ENCODE measurements around the gene AGAP2.

AGAP2 gene

GRCh38 chr12:57738661-57739237 lies at the start of gene AGAP2:
AGAP2 (minus strand) TSS chr12:57738742; CDS start chr12:57738246, 496 bp downstream.
- Mint-ChIP-seq H3K27ac (no peak within 1 kb of the TSS), H3K4me3 (peak within 1 kb of the TSS; percentile 79), H3K36me3 (ENCODE audit: low read depth) (no peaks in the 10 kb centered on the region), H3K4me1 (peaks cover 23% of the 10 kb centered on the region), H3K9me3 (peaks cover 8% of the 10 kb centered on the region), H3K27me3 (ENCODE audit: low read depth, poor library complexity) (peaks cover 98% of the 10 kb centered on the region)
- no peak for TF ChIP-seq CTCF (IDR thresholded peaks at IDR 0.05)
- DNase-seq = peak; percentile 51

GRCh38 chr12:57783861-57784260 lies 45.3 kb upstream of the AGAP2 start:
- Mint-ChIP-seq H3K27ac (no peak overlapping the region), H3K36me3 (ENCODE audit: low read depth) (peaks cover 32% of the 10 kb centered on the region), H3K27me3 (ENCODE audit: low read depth, poor library complexity) (peaks cover 8% of the 10 kb centered on the region), H3K9me3 (no peaks in the 10 kb centered on the region), H3K4me1 (peaks cover 13% of the 10 kb centered on the region), H3K4me3 (peak overlapping the region; percentile 81)
- TF ChIP-seq CTCF (IDR thresholded peaks at IDR 0.05) = no peak
- DNase-seq = no peak

- TF ChIP-seq CTCF (IDR thresholded peaks at IDR 0.05) = no peak
- no peak for DNase-seq
- H3K27me3 Mint-ChIP-seq (ENCODE audit: low read depth, poor library complexity) = peaks cover 11% of the 10 kb centered on the region
- H3K9me3 Mint-ChIP-seq = no peaks in the 10 kb centered on the region
- H3K36me3 Mint-ChIP-seq (ENCODE audit: low read depth) = peaks cover 31% of the 10 kb centered on the region
- H3K4me1 Mint-ChIP-seq = peaks cover 13% of the 10 kb centered on the region
- peak overlapping the region; percentile 99 for H3K4me3 Mint-ChIP-seq
- H3K27ac Mint-ChIP-seq = no peak overlapping the region
Measured at GRCh38 chr12:57783466-57783801, 44.9 kb upstream of the AGAP2 start.

GRCh38 chr12:57782608-57783465 lies 44.3 kb upstream of the AGAP2 start, which contains the start of gene TSFM:
TSFM (plus strand) TSS chr12:57782787; CDS start chr12:57782802, 15 bp downstream.
- peak within 1 kb of the TSS; percentile 99 for H3K4me3 Mint-ChIP-seq
- peak; percentile 85 for TF ChIP-seq CTCF (IDR thresholded peaks at IDR 0.05)
- no peaks in the 10 kb centered on the region for H3K9me3 Mint-ChIP-seq
- H3K4me1 Mint-ChIP-seq = peaks cover 13% of the 10 kb centered on the region
- DNase-seq = peak; percentile 98
- H3K27me3 Mint-ChIP-seq (ENCODE audit: low read depth, poor library complexity) = peaks cover 12% of the 10 kb centered on the region
- peak within 1 kb of the TSS; percentile 5 for H3K27ac Mint-ChIP-seq
- peaks cover 28% of the 10 kb centered on the region for H3K36me3 Mint-ChIP-seq (ENCODE audit: low read depth)

- no peak for TF ChIP-seq CTCF (IDR thresholded peaks at IDR 0.05)
- peaks cover 13% of the 10 kb centered on the region for H3K4me1 Mint-ChIP-seq
- H3K27ac Mint-ChIP-seq = no peak overlapping the region
- peaks cover 24% of the 10 kb centered on the region for H3K36me3 Mint-ChIP-seq (ENCODE audit: low read depth)
- no peaks in the 10 kb centered on the region for H3K9me3 Mint-ChIP-seq
- peaks cover 12% of the 10 kb centered on the region for H3K27me3 Mint-ChIP-seq (ENCODE audit: low read depth, poor library complexity)
- H3K4me3 Mint-ChIP-seq = peak overlapping the region; percentile 99
- DNase-seq = no peak
Measured at GRCh38 chr12:57782243-57782607, 43.7 kb upstream of the AGAP2 start.

All from nephron progenitor cell (in vitro differentiated cells).